Vagina (tissue), 2 donors: ENCODE measurements around the gene GLS2.

Experiments used
- CTCF ChIP-seq, 3 experiments: fragments of 450-650 bp in 2 of 3; fragments of 200-600 bp in 1 of 3; sonication (generic) in 1 of 3; IDR thresholded peaks; one replicate each; pipeline ENCODE4 v1.5.1; 2017 to 2019; ENCODE audit warnings: antibody characterized with exemption in 3 of 3, mild to moderate bottlenecking in 2 of 3, moderate library complexity in 2 of 3
- POLR2A ChIP-seq, 2 donors: fragments of 450-650 bp; IDR thresholded peaks; one replicate each; pipeline ENCODE4 v1.6.1; 2017; ENCODE audit warnings: antibody characterized with exemption in 2 of 2, mild to moderate bottlenecking in 2 of 2, moderate library complexity in 2 of 2
- POLR2AphosphoS5 ChIP-seq, 2 donors: sonication (generic); formaldehyde crosslinking; IDR thresholded peaks; one replicate each; pipeline ENCODE4 v1.9.0; 2017; ENCODE audit warnings: antibody characterized with exemption in 2 of 2, mild to moderate bottlenecking in 2 of 2, low read depth in 1 of 2; ENCODE audit not compliant: insufficient read depth in 1 of 2

DNA sequence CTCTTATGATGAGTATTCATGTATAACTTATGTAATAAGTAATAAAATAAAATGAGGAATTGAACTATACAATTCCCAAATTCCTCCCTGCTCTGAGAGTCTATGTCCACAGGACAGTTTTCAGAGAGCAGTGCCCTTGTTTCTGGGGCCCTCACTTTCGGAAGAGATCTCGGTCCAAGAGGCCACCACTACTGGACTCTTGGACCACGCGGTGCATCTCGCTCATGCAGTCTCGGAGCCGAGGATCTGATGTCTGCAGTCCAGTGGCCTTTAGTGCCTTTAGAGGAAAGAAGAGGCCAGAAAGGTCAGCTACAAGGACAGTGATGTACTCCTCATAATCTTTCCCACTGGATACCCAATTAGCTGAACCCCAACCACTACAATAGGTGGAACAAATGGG is 8.3 kb downstream of the GLS2 start:
- TF ChIP-seq CTCF (IDR thresholded peaks at IDR 0.05) (no peak), POLR2AphosphoS5 (IDR thresholded peaks at IDR 0.05; ENCODE audit: insufficient read depth in 1 of 2, low read depth in 1 of 2) (no peak), POLR2A (IDR thresholded peaks at IDR 0.05) (no peak)
